CD4-positive, alpha-beta T cell treated with Interleukin-2 at 100 ng/mL for 4 hours (primary cell): ENCODE results near the gene MROH2A.

ENCODE experiments used
- DNase-seq: peaks from one replicate; pipeline ENCODE4 v3.0.0-alpha.2; 2020; ENCODE audit warnings: low spot score

Gene MROH2A

GRCh38 chr2:233799716-233800115 is 21.6 kb downstream of the MROH2A start:
- no peak for DNase-seq

- DNase-seq = no peak
Observed at GRCh38 chr2:233800208-233800607, 22.1 kb downstream of the MROH2A start.

GRCh38 chr2:233801357-233802131 is 23.4 kb downstream of the MROH2A start:
- DNase-seq = no peak

GRCh38 chr2:233802132-233802815 is 24.1 kb downstream of the MROH2A start:
- no peak for DNase-seq

- no peak for DNase-seq
Observed at GRCh38 chr2:233803292-233803911, 25.3 kb downstream of the MROH2A start.

- no peak for DNase-seq
Observed at GRCh38 chr2:233803994-233804393, 25.9 kb downstream of the MROH2A start.

GRCh38 chr2:233807215-233807865 is 29.2 kb downstream of the MROH2A start:
- no peak for DNase-seq

GRCh38 chr2:233807966-233808935 is 30.1 kb downstream of the MROH2A start:
- DNase-seq = no peak

- no peak for DNase-seq
Observed at GRCh38 chr2:233810385-233810784, 32.3 kb downstream of the MROH2A start.

- DNase-seq = no peak
Observed at GRCh38 chr2:233811087-233811486, 33.0 kb downstream of the MROH2A start.

GRCh38 chr2:233811732-233812131 is 33.6 kb downstream of the MROH2A start:
- DNase-seq = no peak

GRCh38 chr2:233813236-233814055 is 35.3 kb downstream of the MROH2A start:
- no peak for DNase-seq

GRCh38 chr2:233814056-233814835 is 36.1 kb downstream of the MROH2A start:
- no peak for DNase-seq

- DNase-seq = no peak
Observed at GRCh38 chr2:233815861-233816260, 37.7 kb downstream of the MROH2A start.

- no peak for DNase-seq
Observed at GRCh38 chr2:233816334-233816733, 38.2 kb downstream of the MROH2A start.

GRCh38 chr2:233816771-233817170 is 38.6 kb downstream of the MROH2A start:
- DNase-seq = no peak

GRCh38 chr2:233817361-233817911 is 39.3 kb downstream of the MROH2A start:
- DNase-seq = no peak

- no peak for DNase-seq
Observed at GRCh38 chr2:233817995-233818638, 40.0 kb downstream of the MROH2A start.
